Cardiac muscle cell (in vitro differentiated cells and primary cell): Measurements from ENCODE around the gene METTL17. TPM values are rescaled to one million over a fixed set of nuclear protein-coding genes. Genes with fewer than 3 reads are reported as not detected.
"Not testable (repeated sequence)": the region's sequence is repeated elsewhere in the genome, so short reads cannot be mapped to it uniquely, and the experiment has no call there.

ENCODE experiments used
- DNase-seq, 2 donors: peaks; one replicate each; pipeline versions ENCODE4 v3.0.0 to v3.0.0-alpha.2; 2010 to 2017; ENCODE audit warnings: low read depth in 1 of 2, low spot score in 1 of 2
- H3K27ac ChIP-seq: fragments of 200-600 bp; sonication (generic); 2 replicates; pipeline ENCODE4 v1.5.1; 2016
- H3K27me3 ChIP-seq: fragments of 200-600 bp; sonication (generic); 2 replicates; pipeline ENCODE4 v1.6.0; 2016; ENCODE audit warnings: control low read depth
- H3K36me3 ChIP-seq: fragments of 200-600 bp; sonication (generic); 2 replicates; pipeline ENCODE4 v1.5.1; 2016; ENCODE audit warnings: control low read depth
- H3K4me1 ChIP-seq: fragments of 200-600 bp; sonication (generic); 2 replicates; pipeline ENCODE4 v1.8.1; 2017; ENCODE audit warnings: low read depth, mild to moderate bottlenecking, mixed run types
- H3K4me3 ChIP-seq: fragments of 200-600 bp; sonication (generic); 2 replicates; pipeline ENCODE4 v1.5.1; 2016; ENCODE audit warnings: mild to moderate bottlenecking
- H3K9me3 ChIP-seq: fragments of 200-600 bp; sonication (generic); 2 replicates; pipeline ENCODE4 v1.5.1; 2017; ENCODE audit warnings: low read depth, mild to moderate bottlenecking, control low read depth
- polyA plus RNA-seq: library from polyadenylated mRNA; unstranded; fragments of >200 nt; fragmentation: Nextera tagmentation; extraction: Ambion mirVana; gene quantifications from 2 replicates; pipeline ENCODE4 v1.2.1, GENCODE V29; 2016
- total RNA-seq: library from RNA; depleted of rRNA; stranded (reverse); fragments of >200 nt; gene quantifications from 2 replicates; pipeline ENCODE4 v1.2.3, GENCODE V29; 2016
- TF ChIP-seq, protein P1 (sequence below): IDR thresholded peaks from 2 replicates; pipeline ENCODE4 v1.5.1; 2012; ENCODE audit warnings: low read depth, mild to moderate bottlenecking, low read length

The METTL17 gene
- total and polyA plus RNA-seq, 2 experiments from 2014 or later, result 122 to 152 TPM

GRCh38 chr14:20998139-20998538, 8.4 kb downstream of the METTL17 start:
- TF ChIP-seq, protein P1, sequence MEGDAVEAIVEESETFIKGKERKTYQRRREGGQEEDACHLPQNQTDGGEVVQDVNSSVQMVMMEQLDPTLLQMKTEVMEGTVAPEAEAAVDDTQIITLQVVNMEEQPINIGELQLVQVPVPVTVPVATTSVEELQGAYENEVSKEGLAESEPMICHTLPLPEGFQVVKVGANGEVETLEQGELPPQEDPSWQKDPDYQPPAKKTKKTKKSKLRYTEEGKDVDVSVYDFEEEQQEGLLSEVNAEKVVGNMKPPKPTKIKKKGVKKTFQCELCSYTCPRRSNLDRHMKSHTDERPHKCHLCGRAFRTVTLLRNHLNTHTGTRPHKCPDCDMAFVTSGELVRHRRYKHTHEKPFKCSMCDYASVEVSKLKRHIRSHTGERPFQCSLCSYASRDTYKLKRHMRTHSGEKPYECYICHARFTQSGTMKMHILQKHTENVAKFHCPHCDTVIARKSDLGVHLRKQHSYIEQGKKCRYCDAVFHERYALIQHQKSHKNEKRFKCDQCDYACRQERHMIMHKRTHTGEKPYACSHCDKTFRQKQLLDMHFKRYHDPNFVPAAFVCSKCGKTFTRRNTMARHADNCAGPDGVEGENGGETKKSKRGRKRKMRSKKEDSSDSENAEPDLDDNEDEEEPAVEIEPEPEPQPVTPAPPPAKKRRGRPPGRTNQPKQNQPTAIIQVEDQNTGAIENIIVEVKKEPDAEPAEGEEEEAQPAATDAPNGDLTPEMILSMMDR, result no peak
- no peak for DNase-seq
- Histone ChIP-seq H3K9me3 (no peaks in the 10 kb centered on the region), H3K36me3 (peaks cover 33% of the 10 kb centered on the region), H3K4me1 (peaks cover 10% of the 10 kb centered on the region), H3K27me3 (no peaks in the 10 kb centered on the region), H3K27ac (no peak overlapping the region), H3K4me3 (no peak overlapping the region)

DNA sequence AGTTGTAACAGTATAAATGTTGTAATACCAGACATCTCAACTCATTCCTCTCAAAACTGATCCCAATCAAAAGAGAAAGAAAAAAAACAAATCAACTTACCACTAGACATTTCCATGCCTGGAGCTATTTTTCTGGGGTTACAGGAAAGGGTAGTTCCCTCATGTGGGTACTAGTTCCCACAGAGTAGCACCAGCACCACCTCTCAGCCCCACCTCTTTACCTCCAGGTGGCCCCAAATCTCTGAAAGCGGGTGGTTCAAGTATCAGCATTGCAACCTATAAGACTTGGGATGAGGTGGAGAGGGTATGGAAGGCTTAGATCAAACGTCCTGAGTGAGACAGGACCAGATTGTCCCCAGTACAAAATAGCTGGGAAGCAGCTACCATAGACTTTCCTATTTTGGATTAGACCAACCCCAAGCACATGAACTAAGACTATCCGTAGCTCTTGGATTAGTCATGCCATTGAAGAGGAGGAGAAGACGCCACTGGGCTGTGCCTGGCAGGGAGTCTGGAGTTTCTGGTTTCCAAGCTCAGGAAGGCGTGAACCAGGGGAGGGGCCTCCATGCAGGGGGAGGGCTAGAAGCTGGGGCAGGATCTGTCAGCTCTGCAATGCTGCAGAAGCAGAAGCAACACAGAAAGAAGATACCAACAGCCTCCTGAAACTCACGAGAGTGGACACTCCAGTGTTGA, 9.0 kb downstream of the METTL17 start, which contains the start of gene SLC39A2:
Gene SLC39A2 (plus strand): TSS at position 620 of the 693 bp plus-strand sequence. CDS start 154 bp downstream, outside the sequence.
- H3K27me3 ChIP-seq, result no peaks in the 10 kb centered on the region
- H3K4me3 ChIP-seq, result no peak within 1 kb of the TSS
- H3K9me3 ChIP-seq, result no peaks in the 10 kb centered on the region
- peaks cover 30% of the 10 kb centered on the region for H3K36me3 ChIP-seq
- DNase-seq, result peak in 1 of 2 donors; percentile 81
- peaks cover 10% of the 10 kb centered on the region for H3K4me1 ChIP-seq
- TF ChIP-seq, protein P1, result no peak
- peak within 1 kb of the TSS; percentile 34 for H3K27ac ChIP-seq

DNA sequence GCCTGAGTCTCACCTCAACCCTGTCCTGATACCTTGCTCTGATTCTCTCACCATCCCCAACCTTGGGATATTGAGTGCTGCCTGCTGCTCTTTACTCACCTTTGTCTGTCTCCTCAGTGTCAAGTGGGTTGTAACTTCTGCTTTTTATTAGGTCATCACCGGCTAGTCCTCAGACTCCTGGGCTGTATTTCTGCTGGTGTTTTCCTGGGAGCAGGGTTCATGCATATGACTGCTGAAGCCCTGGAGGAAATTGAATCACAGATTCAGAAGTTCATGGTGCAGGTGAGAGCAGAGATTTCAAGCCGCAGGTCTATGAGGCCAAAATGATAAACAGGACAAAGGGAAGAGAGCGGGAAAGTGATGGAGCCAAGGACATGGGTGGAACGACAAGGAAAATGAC, 9.8 kb downstream of the METTL17 start:
- Histone ChIP-seq H3K4me1 (peaks cover 10% of the 10 kb centered on the region), H3K27ac (no peak overlapping the region), H3K27me3 (no peaks in the 10 kb centered on the region), H3K9me3 (no peaks in the 10 kb centered on the region), H3K4me3 (no peak overlapping the region), H3K36me3 (peaks cover 23% of the 10 kb centered on the region)
- TF ChIP-seq, protein P1, result no peak
- DNase-seq, result no peak

DNA sequence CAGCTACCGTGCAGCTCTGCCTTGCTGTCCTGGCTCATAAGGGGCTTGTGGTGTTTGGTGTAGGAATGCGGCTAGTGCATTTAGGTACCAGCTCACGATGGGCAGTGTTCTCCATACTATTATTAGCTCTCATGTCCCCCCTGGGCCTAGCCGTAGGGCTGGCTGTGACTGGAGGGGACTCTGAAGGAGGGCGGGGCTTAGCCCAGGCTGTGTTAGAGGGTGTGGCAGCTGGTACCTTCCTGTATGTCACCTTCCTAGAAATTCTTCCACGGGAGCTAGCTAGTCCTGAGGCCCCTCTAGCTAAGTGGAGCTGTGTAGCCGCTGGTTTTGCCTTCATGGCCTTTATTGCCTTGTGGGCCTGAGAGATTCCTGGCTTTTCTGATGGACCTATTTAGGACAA, 11.4 kb downstream of the METTL17 start:
- peaks cover 7% of the 10 kb centered on the region for H3K36me3 ChIP-seq
- peak in 1 of 2 donors; percentile 35 for DNase-seq
- TF ChIP-seq, protein P1, result no peak
- peaks cover 10% of the 10 kb centered on the region for H3K4me1 ChIP-seq
- no peaks in the 10 kb centered on the region for H3K9me3 ChIP-seq
- no peak overlapping the region for H3K4me3 ChIP-seq
- H3K27ac ChIP-seq, result no peak overlapping the region
- no peaks in the 10 kb centered on the region for H3K27me3 ChIP-seq

- DNase-seq, result no peak
- Histone ChIP-seq H3K27me3 (no peaks in the 10 kb centered on the region), H3K36me3 (no peaks in the 10 kb centered on the region), H3K4me1 (peaks cover 10% of the 10 kb centered on the region), H3K4me3 (no peak overlapping the region), H3K27ac (no peak overlapping the region), H3K9me3 (no peaks in the 10 kb centered on the region)
- TF ChIP-seq, protein P1, result no peak
Observed at GRCh38 chr14:21003788-21004346, 14.1 kb downstream of the METTL17 start.

GRCh38 chr14:21009721-21010120, 19.9 kb downstream of the METTL17 start:
- H3K27me3 ChIP-seq, result not testable (repeated sequence)

More at GRCh38 chr14:21009721-21010120, 19.9 kb downstream of the METTL17 start:
- not testable (repeated sequence) for H3K4me3 ChIP-seq, H3K9me3 ChIP-seq, H3K4me1 ChIP-seq, DNase-seq, H3K27ac ChIP-seq, H3K36me3 ChIP-seq
